Measurements from ENCODE around the gene SLC36A3. TPM values are rescaled to one million over a fixed set of nuclear protein-coding genes. Genes with fewer than 3 reads are reported as not detected.

Gene SLC36A3
- total and polyA plus RNA-seq, 2 donors (not counting 1 experiment from before 2014, with no cell fraction given): not detected

DNA sequence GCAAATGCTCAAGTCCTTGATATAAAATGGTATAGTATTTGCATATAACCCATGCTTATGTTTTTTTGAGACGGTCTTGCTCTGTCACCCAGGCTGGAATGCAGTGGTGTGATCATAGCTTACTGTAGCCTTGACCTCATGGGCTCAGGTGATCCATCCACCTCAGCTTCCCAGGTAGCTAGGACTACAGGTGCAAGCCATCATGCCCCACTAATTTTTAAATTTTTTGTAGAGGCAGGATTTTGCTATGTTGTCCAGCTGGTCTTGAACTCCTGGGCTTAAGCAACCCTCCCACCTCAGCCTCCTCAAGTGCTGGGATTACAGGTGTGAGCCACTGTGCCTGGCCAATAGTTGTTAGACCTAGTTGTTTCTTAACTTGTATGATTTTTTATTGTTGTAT, 17.3 kb downstream of the SLC36A3 start:
- Histone ChIP-seq H3K36me3 (replicated peaks in 1 of 2; ENCODE audit: control extremely low read depth in 1 of 2, control insufficient read depth in 1 of 2, extremely low read depth in 1 of 2, insufficient read depth in 2 of 2, low read length in 1 of 2) (no peaks in the 10 kb centered on the region), H3K4me3 (ENCODE audit: control extremely low read depth in 1 of 5, extremely low read depth in 1 of 5, insufficient read depth in 1 of 5, low read depth in 2 of 5, low read length in 4 of 5) (no peak overlapping the region), H3K27ac (ENCODE audit: low read length in 2 of 2) (no peak overlapping the region), H3K4me2 (replicated peaks; ENCODE audit: low read depth, low read length, poor library complexity, severe bottlenecking) (no peak overlapping the region), H2AFZ (ENCODE audit: insufficient read depth, low read depth, low read length, poor library complexity, severe bottlenecking) (no peak overlapping the region), H3K4me1 (ENCODE audit: control insufficient read depth in 2 of 2, insufficient read depth in 2 of 2, low read length in 2 of 2) (no peaks in the 10 kb centered on the region), H3K27me3 (replicated peaks in 1 of 4; ENCODE audit: control extremely low read depth in 1 of 4, control insufficient read depth in 3 of 4, insufficient read depth in 4 of 4, low read length in 3 of 4) (no peaks in the 10 kb centered on the region), H3K9ac (ENCODE audit: low read length) (no peak overlapping the region), H3K79me2 (ENCODE audit: control insufficient read depth, insufficient read depth, low read length) (no peaks in the 10 kb centered on the region), H3K9me3 (ENCODE audit: control extremely low read depth in 1 of 3, control insufficient read depth in 2 of 3, insufficient read depth in 1 of 3, low read length in 2 of 3) (no peaks in the 10 kb centered on the region), H4K20me1 (ENCODE audit: control insufficient read depth, insufficient read depth, low read length, poor library complexity, severe bottlenecking) (no peaks in the 10 kb centered on the region)
- POLR2A ChIA-PET: no interaction called here
- intact Hi-C loops (cut with micrococcal nuclease): no loop called here
- H3K27ac Mint-ChIP-seq: no peak overlapping the region
- WGBS (ENCODE audit: insufficient coverage): 83% methylated on average over 1 of the region's 1 CpG
- DNase-seq: no peak
- TF ChIP-seq EZH2 (IDR thresholded peaks at IDR 0.05; ENCODE audit: borderline replicate concordance, insufficient read depth, low read depth, low read length, poor library complexity, severe bottlenecking): no peak
- no peak for ATAC-seq (ENCODE audit: low read depth)
- CTCF ChIA-PET: no interaction called here
- H3K4me1 Mint-ChIP-seq: no peaks in the 10 kb centered on the region
- no peaks in the 10 kb centered on the region for H3K27me3 Mint-ChIP-seq
- H3K9me3 Mint-ChIP-seq (ENCODE audit: insufficient read depth): no peaks in the 10 kb centered on the region
- H3K4me3 Mint-ChIP-seq: no peak overlapping the region

GRCh38 chr5:151285683-151286082, 17.9 kb downstream of the SLC36A3 start:
- POLR2A ChIA-PET: no interaction called here
- WGBS (ENCODE audit: insufficient coverage): 96% methylated on average over 2 of the region's 5 CpGs

More at GRCh38 chr5:151285683-151286082, 17.9 kb downstream of the SLC36A3 start:
- intact Hi-C loops (cut with micrococcal nuclease): no loop called here
- H3K4me3 ChIP-seq (ENCODE audit: control extremely low read depth in 1 of 5, extremely low read depth in 1 of 5, insufficient read depth in 1 of 5, low read depth in 2 of 5, low read length in 4 of 5): no peak overlapping the region
- no peaks in the 10 kb centered on the region for H3K4me1 Mint-ChIP-seq
- no peak overlapping the region for H2AFZ ChIP-seq (ENCODE audit: insufficient read depth, low read depth, low read length, poor library complexity, severe bottlenecking)
- H3K27ac ChIP-seq (ENCODE audit: low read length in 2 of 2): no peak overlapping the region
- H3K4me2 ChIP-seq (replicated peaks; ENCODE audit: low read depth, low read length, poor library complexity, severe bottlenecking): no peak overlapping the region
- H3K4me1 ChIP-seq (ENCODE audit: control insufficient read depth in 2 of 2, insufficient read depth in 2 of 2, low read length in 2 of 2): no peaks in the 10 kb centered on the region
- no peaks in the 10 kb centered on the region for H3K9me3 ChIP-seq (ENCODE audit: control extremely low read depth in 1 of 3, control insufficient read depth in 2 of 3, insufficient read depth in 1 of 3, low read length in 2 of 3)
- H3K79me2 ChIP-seq (ENCODE audit: control insufficient read depth, insufficient read depth, low read length): no peaks in the 10 kb centered on the region
- no peaks in the 10 kb centered on the region for H3K27me3 ChIP-seq (replicated peaks in 1 of 4; ENCODE audit: control extremely low read depth in 1 of 4, control insufficient read depth in 3 of 4, insufficient read depth in 4 of 4, low read length in 3 of 4)
- H4K20me1 ChIP-seq (ENCODE audit: control insufficient read depth, insufficient read depth, low read length, poor library complexity, severe bottlenecking): no peaks in the 10 kb centered on the region
- no peak for DNase-seq
- no peak overlapping the region for H3K9ac ChIP-seq (ENCODE audit: low read length)
- H3K9me3 Mint-ChIP-seq (ENCODE audit: insufficient read depth): no peaks in the 10 kb centered on the region
- H3K36me3 ChIP-seq (replicated peaks in 1 of 2; ENCODE audit: control extremely low read depth in 1 of 2, control insufficient read depth in 1 of 2, extremely low read depth in 1 of 2, insufficient read depth in 2 of 2, low read length in 1 of 2): no peaks in the 10 kb centered on the region
- H3K4me3 Mint-ChIP-seq: no peak overlapping the region
- no peak overlapping the region for H3K27ac Mint-ChIP-seq
- H3K27me3 Mint-ChIP-seq: no peaks in the 10 kb centered on the region
- TF ChIP-seq EZH2 (IDR thresholded peaks at IDR 0.05; ENCODE audit: borderline replicate concordance, insufficient read depth, low read depth, low read length, poor library complexity, severe bottlenecking): no peak
- TF ChIP-seq, protein P1, sequence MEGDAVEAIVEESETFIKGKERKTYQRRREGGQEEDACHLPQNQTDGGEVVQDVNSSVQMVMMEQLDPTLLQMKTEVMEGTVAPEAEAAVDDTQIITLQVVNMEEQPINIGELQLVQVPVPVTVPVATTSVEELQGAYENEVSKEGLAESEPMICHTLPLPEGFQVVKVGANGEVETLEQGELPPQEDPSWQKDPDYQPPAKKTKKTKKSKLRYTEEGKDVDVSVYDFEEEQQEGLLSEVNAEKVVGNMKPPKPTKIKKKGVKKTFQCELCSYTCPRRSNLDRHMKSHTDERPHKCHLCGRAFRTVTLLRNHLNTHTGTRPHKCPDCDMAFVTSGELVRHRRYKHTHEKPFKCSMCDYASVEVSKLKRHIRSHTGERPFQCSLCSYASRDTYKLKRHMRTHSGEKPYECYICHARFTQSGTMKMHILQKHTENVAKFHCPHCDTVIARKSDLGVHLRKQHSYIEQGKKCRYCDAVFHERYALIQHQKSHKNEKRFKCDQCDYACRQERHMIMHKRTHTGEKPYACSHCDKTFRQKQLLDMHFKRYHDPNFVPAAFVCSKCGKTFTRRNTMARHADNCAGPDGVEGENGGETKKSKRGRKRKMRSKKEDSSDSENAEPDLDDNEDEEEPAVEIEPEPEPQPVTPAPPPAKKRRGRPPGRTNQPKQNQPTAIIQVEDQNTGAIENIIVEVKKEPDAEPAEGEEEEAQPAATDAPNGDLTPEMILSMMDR (IDR thresholded peaks at IDR 0.05): no peak
- CTCF ChIA-PET: no interaction called here
- no peak for ATAC-seq (ENCODE audit: low read depth)
